OCI-LY7 (cell line): ENCODE results near the gene ZNF383. TPM values are rescaled to one million over a fixed set of nuclear protein-coding genes. Genes with fewer than 3 reads are reported as not detected.

ENCODE experiments used
- BruUV-seq: library from RNA; stranded (reverse); fragments of 400-500 nt; replicated peaks from 2 replicates; lab custom pipeline; 2021; lab: Mats Ljungman, UMichigan
- CTCF ChIA-PET: fragments of 300-600 bp; sonication (Branson Sonifier 250); formaldehyde crosslinking; loops from one replicate; lab custom pipeline; 2022; ENCODE audit warnings: antibody characterized with exemption; ENCODE audit not compliant: unreplicated experiment; lab: Charles Lee
- POLR2A ChIA-PET: fragments of 300-600 bp; sonication (Branson Sonifier 250); formaldehyde crosslinking; loops from one replicate; lab custom pipeline; 2022; ENCODE audit warnings: antibody characterized with exemption; lab: Charles Lee
- DNase-seq: peaks from one replicate; pipeline ENCODE4 v3.0.0-alpha.2; 2015; ENCODE audit warnings: low spot score
- H2AFZ ChIP-seq: fragments of 200-600 bp; sonication (generic), shearing (Covaris generic); 2 replicates; pipeline ENCODE4 v1.6.1; 2014; ENCODE audit warnings: mild to moderate bottlenecking, antibody characterized with exemption, low read length, moderate library complexity
- H3K27ac ChIP-seq: fragments of 200-600 bp; sonication (generic); 2 replicates; pipeline ENCODE4 v1.5.1; 2014; ENCODE audit warnings: mixed run types, low read depth, mild to moderate bottlenecking, moderate library complexity, low read length, inconsistent platforms; ENCODE audit not compliant: poor library complexity, severe bottlenecking
- H3K36me3 ChIP-seq: fragments of 200-600 bp; sonication (generic); 2 replicates; pipeline ENCODE4 v1.6.1; 2014; ENCODE audit warnings: mild to moderate bottlenecking, antibody characterized with exemption, low read length, moderate library complexity, mixed read lengths; ENCODE audit not compliant: insufficient read depth
- H3K4me1 ChIP-seq: fragments of 200-600 bp; sonication (generic); 2 replicates; pipeline ENCODE4 v1.5.1; 2014; ENCODE audit warnings: mild to moderate bottlenecking, low read length; ENCODE audit not compliant: insufficient read depth, poor library complexity, severe bottlenecking
- H3K4me2 ChIP-seq: fragments of 200-600 bp; sonication (generic); 2 replicates; pipeline ENCODE4 v1.6.1; 2014; ENCODE audit warnings: mild to moderate bottlenecking, low read length
- H3K4me3 ChIP-seq: fragments of 200-600 bp; sonication (generic); 2 replicates; pipeline ENCODE4 v1.5.1; 2014; ENCODE audit warnings: mild to moderate bottlenecking, low read depth, low read length; ENCODE audit not compliant: poor library complexity, severe bottlenecking
- H3K79me2 ChIP-seq: fragments of 200-600 bp; sonication (generic); 2 replicates; pipeline ENCODE4 v1.6.1; 2016; ENCODE audit warnings: low read depth, mild to moderate bottlenecking, low read length, moderate library complexity, mixed read lengths; ENCODE audit not compliant: insufficient read depth
- H3K9me2 ChIP-seq: fragments of 200-600 bp; sonication (generic); 2 replicates; pipeline ENCODE4 v1.6.1; 2016; ENCODE audit warnings: mild to moderate bottlenecking, low read length, mixed read lengths; ENCODE audit not compliant: insufficient read depth
- H3K9me3 ChIP-seq: fragments of 200-600 bp; sonication (generic); 2 replicates; pipeline ENCODE4 v1.6.1; 2014; ENCODE audit warnings: mild to moderate bottlenecking, mixed run types, low read length, mixed read lengths
- H4K20me1 ChIP-seq: fragments of 200-600 bp; sonication (generic); 2 replicates; pipeline ENCODE4 v1.6.1; 2014; ENCODE audit warnings: mild to moderate bottlenecking, antibody characterized with exemption, low read length, moderate library complexity, mixed read lengths; ENCODE audit not compliant: insufficient read depth
- CTCF ChIP-seq: fragments of 200-600 bp; sonication (generic); conservative IDR thresholded peaks from 2 replicates; pipeline ENCODE4 v1.5.1; 2014; ENCODE audit warnings: mild to moderate bottlenecking, antibody characterized with exemption, low read length, moderate library complexity, mixed read lengths
- EZH2phosphoT487 ChIP-seq: fragments of 200-600 bp; sonication (generic); IDR thresholded peaks from 2 replicates; pipeline ENCODE4 v1.6.1; 2018; ENCODE audit warnings: low read depth, borderline replicate concordance, mild to moderate bottlenecking, mixed run types, antibody characterized with exemption, low read length, moderate library complexity, mixed read lengths
- intact Hi-C: fragments of 100-400 bp; cut with micrococcal nuclease; formaldehyde crosslinking; loops from one replicate; pipeline ENCODE4 v1.10.0; 2022; ENCODE audit not compliant: unreplicated experiment
- total RNA-seq, 2 experiments: library from RNA; depleted of rRNA in 1 of 2; stranded (reverse); fragments of >200 nt in 1 of 2; shearing (Covaris generic) in 1 of 2; gene quantifications; 2 replicates each; pipeline ENCODE4 v1.2.3, GENCODE V29; 2014 to 2022

The ZNF383 gene
- total RNA-seq, 2 experiments from 2014 or later: 11.4 to 16.3 TPM

GRCh38 chr19:37218592-37218935, 550 bp downstream of the ZNF383 start:
- DNase-seq: no peak
- intact Hi-C loops: loop anchor here (5.0 to 10.0 kb wide), 4 partner anchors 366 to 1096 kb away; partner anchors contain the start of genes KCNK6, YIF1B, ZNF146 and ZNF345

GRCh38 chr19:37220383-37220782, 2.4 kb downstream of the ZNF383 start:
- peaks cover 54% of the 10 kb centered on the region for H3K36me3 ChIP-seq
- H3K4me1 ChIP-seq: peaks cover 5% of the 10 kb centered on the region
- intact Hi-C loops: no loop called here
- H3K9me2 ChIP-seq: no peaks in the 10 kb centered on the region
- no peak overlapping the region for H3K4me2 ChIP-seq
- peaks cover 32% of the 10 kb centered on the region; the same call in 1 of the 2 replicates for H3K79me2 ChIP-seq
- TF ChIP-seq EZH2phosphoT487 (no peak), CTCF (no peak)
- BruUV-seq: no TSS peak
- CTCF ChIA-PET: no interaction called here
- no peak overlapping the region for H2AFZ ChIP-seq
- POLR2A ChIA-PET: no interaction called here
- H3K27ac ChIP-seq: no peak overlapping the region
- DNase-seq: no peak
- no peaks in the 10 kb centered on the region for H4K20me1 ChIP-seq
- no peak overlapping the region for H3K4me3 ChIP-seq
- peaks cover 19% of the 10 kb centered on the region; the same call in 1 of the 2 replicates for H3K9me3 ChIP-seq

More at GRCh38 chr19:37218592-37218935, 550 bp downstream of the ZNF383 start:
- CTCF ChIA-PET: no interaction called here
- BruUV-seq: TSS peak; percentile 78
- peak overlapping the region; percentile 80 for H3K4me2 ChIP-seq
- POLR2A ChIA-PET: no interaction called here
- H3K4me3 ChIP-seq: peak overlapping the region; percentile 91
- H3K27ac ChIP-seq: peak overlapping the region; percentile 76
- H3K9me2 ChIP-seq: no peaks in the 10 kb centered on the region
- H4K20me1 ChIP-seq: no peaks in the 10 kb centered on the region
- peaks cover 5% of the 10 kb centered on the region for H3K4me1 ChIP-seq
- TF ChIP-seq CTCF (no peak), EZH2phosphoT487 (no peak)
- H3K9me3 ChIP-seq: peaks cover 21% of the 10 kb centered on the region; the same call in 1 of the 2 replicates
- H3K79me2 ChIP-seq: peaks cover 32% of the 10 kb centered on the region; the same call in 1 of the 2 replicates
- H2AFZ ChIP-seq: peak overlapping the region; percentile 94
- H3K36me3 ChIP-seq: peaks cover 43% of the 10 kb centered on the region

- H3K4me1 ChIP-seq: peaks cover 5% of the 10 kb centered on the region
- ChIA-PET POLR2A (interaction anchor here (0.7 kb wide), 1 partner anchor 381 kb away, joined by 5 read pairs; no protein-coding TSS in a partner anchor), CTCF (no interaction called here)
- no peak overlapping the region for H3K27ac ChIP-seq
- peaks cover 32% of the 10 kb centered on the region; the same call in 1 of the 2 replicates for H3K79me2 ChIP-seq
- H3K4me3 ChIP-seq: no peak overlapping the region
- intact Hi-C loops: no loop called here
- TF ChIP-seq EZH2phosphoT487 (no peak), CTCF (no peak)
- H4K20me1 ChIP-seq: no peaks in the 10 kb centered on the region
- peaks cover 26% of the 10 kb centered on the region; the same call in 1 of the 2 replicates for H3K9me3 ChIP-seq
- H3K36me3 ChIP-seq: peaks cover 62% of the 10 kb centered on the region
- no peaks in the 10 kb centered on the region for H3K9me2 ChIP-seq
- no peak for DNase-seq
- no peak overlapping the region for H3K4me2 ChIP-seq
- BruUV-seq: no TSS peak
- H2AFZ ChIP-seq: no peak overlapping the region
These were observed 3.1 kb downstream of the ZNF383 start for GRCh38 chr19:37221136-37221535.
